Upper lobe of left lung (tissue), 4 donors: ENCODE data around the gene CHST11.

ENCODE experiments used
- CTCF ChIP-seq, 6 experiments: fragments of 450-650 bp in 4 of 6; fragments of 200-600 bp in 2 of 6; sonication (generic) in 2 of 6; IDR thresholded peaks; one replicate each; pipeline ENCODE4 v1.5.1; 2016 to 2019; ENCODE audit warnings: antibody characterized with exemption in 6 of 6
- EP300 ChIP-seq, 4 donors: sonication (generic); formaldehyde crosslinking; IDR thresholded peaks; one replicate each; pipeline ENCODE4 v1.5.1; 2017; ENCODE audit warnings: antibody characterized with exemption in 4 of 4, control low read depth in 2 of 4
- POLR2A ChIP-seq, 4 donors: fragments of 450-650 bp; IDR thresholded peaks; one replicate each; pipeline ENCODE4 v1.5.1; 2016 to 2017; ENCODE audit warnings: antibody characterized with exemption in 4 of 4, mild to moderate bottlenecking in 2 of 4
- POLR2AphosphoS5 ChIP-seq, 2 donors: sonication (generic); formaldehyde crosslinking; IDR thresholded peaks; one replicate each; pipeline ENCODE4 v1.5.1; 2017; ENCODE audit warnings: antibody characterized with exemption in 2 of 2

- TF ChIP-seq POLR2AphosphoS5 (IDR thresholded peaks at IDR 0.05) (no peak), CTCF (IDR thresholded peaks at IDR 0.05) (no peak), POLR2A (IDR thresholded peaks at IDR 0.05) (no peak), EP300 (IDR thresholded peaks at IDR 0.05) (no peak)
Measured at GRCh38 chr12:104425614-104426013, 31.1 kb upstream of the CHST11 start.
